GM23248 (cell line): ENCODE results near the gene MRPL20.

Source experiments
- EZH2 ChIP-seq: fragments of 200-600 bp; sonication (generic); IDR thresholded peaks from 2 replicates; pipeline ENCODE4 v1.6.1; 2018; ENCODE audit warnings: antibody characterized with exemption, mild to moderate bottlenecking; ENCODE audit not compliant: insufficient read depth, poor library complexity, severe bottlenecking
- EZH2phosphoT487 ChIP-seq: fragments of 200-600 bp; sonication (generic); IDR thresholded peaks from 2 replicates; pipeline ENCODE4 v1.6.1; 2018; ENCODE audit warnings: antibody characterized with exemption, moderate library complexity, mild to moderate bottlenecking, low read depth; ENCODE audit not compliant: insufficient read depth

DNA sequence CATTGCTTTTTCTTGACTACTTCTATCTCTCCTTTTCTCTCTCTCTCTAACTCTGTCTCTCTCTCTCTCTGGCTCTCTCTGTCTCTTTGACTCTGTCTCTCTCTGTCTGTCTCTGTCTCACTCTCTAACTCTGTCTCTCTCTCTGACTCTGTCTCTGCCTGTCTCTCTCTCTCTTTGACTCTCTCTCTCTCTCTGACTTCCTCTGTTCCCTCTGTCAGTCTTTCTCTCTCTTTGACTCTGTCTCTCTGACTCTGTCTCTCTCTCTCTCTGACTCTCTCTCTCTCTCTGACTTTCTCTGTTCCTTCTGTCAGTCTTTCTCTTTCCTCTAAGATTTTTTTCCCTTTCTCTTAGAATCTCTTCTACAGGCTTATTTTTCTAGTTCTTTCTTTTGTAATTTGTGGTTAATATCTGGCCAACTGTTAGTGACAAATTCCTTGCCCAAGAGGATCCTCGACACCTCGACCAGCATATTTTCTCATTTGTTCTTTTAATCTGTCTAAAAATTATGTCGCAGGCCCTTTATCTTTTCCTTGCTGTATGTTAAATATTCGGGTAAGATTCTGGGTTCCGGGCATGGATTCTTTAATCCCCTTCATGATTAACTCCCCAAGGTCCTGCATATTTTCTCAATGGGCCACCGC, 42.1 kb upstream of the MRPL20 start, which contains the start of gene ATAD3C:
- no peak for TF ChIP-seq EZH2
- no peak for TF ChIP-seq EZH2phosphoT487
